IPS-18c (cell line): Measurements from ENCODE around the gene DENND2A.
"Not testable (repeated sequence)": the region's sequence is repeated elsewhere in the genome, so short reads cannot be mapped to it uniquely, and the experiment has no call there.

ENCODE experiments used
- H3K4me3 ChIP-seq: 2 replicates; pipeline ENCODE4 v1.7.0; 2013; ENCODE audit warnings: low read depth, mild to moderate bottlenecking, low read length, moderate library complexity; ENCODE audit not compliant: insufficient read depth
- H3K9me3 ChIP-seq: one replicate; pipeline ENCODE4 v1.6.1; 2013; ENCODE audit warnings: mild to moderate bottlenecking, low read length, moderate library complexity; ENCODE audit not compliant: control insufficient read depth, insufficient read depth

The DENND2A gene

GRCh38 chr7:140587243-140587642, 53.4 kb downstream of the DENND2A start:
- no peak overlapping the region for H3K4me3 ChIP-seq
- no peaks in the 10 kb centered on the region for H3K9me3 ChIP-seq

DNA sequence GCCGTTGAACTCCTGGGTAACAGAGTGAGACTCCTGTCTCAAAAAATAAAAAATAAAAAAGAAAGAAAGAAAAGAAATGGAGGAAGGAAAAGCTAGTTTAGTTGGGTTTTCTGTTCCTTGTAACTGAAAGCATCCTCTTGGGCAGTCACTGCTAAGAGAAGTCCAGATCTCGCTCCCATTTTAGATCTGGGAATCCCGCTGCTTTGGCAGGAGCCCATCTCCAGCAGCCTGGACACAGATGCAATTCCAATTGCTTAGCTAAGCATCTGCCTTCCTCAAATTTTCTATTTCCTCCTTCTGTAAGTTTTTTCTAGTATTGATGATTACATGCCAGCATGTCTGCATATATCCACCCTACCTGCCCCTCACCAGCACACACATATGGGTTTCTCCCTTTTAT, 54.1 kb downstream of the DENND2A start:
- H3K4me3 ChIP-seq, result no peak overlapping the region
- no peaks in the 10 kb centered on the region for H3K9me3 ChIP-seq

DNA sequence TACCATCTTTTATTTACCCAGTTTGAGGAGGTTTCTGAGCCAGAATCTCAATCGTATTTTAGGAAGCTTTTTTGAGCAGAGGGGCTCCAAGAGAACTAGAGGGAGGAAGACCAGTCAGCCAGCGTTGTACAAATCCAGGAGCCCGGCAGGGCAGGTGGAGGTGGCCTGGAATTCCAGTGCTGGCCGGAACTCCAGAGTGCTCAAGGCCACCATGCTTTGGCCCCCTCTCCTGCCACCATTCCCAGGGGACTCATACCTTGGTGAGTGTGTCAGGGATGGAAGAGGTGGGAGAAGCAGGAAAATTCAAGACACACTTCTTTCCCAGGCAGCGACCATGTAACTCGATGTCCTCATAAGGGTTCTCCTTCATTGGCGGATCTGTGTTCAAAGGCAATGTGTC, 55.3 kb downstream of the DENND2A start:
- Histone ChIP-seq H3K4me3 (no peak overlapping the region), H3K9me3 (no peaks in the 10 kb centered on the region)

- Histone ChIP-seq H3K9me3 (no peaks in the 10 kb centered on the region), H3K4me3 (no peak overlapping the region)
Measured at GRCh38 chr7:140584195-140584851, 56.3 kb downstream of the DENND2A start.

DNA sequence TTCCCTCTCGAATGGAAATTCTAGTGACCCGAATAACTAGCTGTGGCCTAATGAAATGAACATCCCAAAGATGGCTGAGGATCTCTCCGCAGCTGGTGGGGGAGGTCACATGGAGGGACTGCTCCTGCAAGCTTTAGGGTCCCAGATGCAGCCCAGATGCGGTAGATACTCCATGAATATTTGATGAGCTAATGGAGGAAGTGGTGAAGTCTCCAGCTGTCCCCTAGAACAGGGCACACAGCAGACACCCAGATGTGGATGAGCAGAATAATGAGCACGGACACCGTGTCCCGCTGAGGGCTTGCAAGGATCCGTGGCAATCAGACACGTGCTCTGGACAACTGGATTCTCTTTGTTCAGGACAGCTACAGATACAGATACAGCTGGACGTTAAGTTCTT, 59.2 kb downstream of the DENND2A start:
- no peaks in the 10 kb centered on the region for H3K9me3 ChIP-seq
- H3K4me3 ChIP-seq, result no peak overlapping the region

DNA sequence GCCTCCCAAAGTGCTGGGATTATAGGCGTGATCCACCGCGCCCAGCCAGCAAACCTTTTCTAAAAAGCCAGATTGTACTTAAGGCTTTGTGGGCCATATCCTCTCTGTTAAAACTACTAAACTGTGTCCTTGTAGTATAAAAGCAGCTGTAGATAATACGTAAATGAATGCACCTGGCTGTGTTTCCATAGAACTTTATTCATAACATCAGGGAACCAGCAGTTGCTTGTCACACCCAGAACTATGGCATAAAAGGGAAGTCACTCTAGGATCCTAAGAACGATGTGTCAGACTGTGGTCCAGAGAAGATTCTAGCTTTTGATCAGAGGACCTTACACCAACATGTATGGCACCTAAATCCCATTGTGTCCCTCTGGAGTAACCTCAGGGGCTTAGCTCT, 63.0 kb downstream of the DENND2A start:
- H3K4me3 ChIP-seq, result no peak overlapping the region

DNA sequence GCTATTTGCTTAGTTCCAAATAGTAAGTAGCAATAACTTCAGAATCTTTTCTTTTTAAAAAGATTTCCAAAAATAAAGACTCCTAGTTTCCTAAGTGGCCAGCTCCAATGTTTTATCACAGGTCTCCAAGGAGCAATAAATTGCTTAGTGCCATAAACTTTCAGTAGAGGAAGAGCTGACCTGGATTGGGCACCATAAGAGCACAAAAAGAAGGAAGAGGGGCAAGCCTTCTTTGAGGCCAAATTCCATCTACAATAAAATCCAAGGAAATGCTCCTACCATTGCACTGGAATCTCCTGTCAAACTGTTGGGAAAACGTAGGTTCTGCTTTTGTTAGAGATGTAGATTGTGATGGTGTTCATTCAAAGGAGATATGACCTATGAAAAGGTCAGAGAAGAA, 64.0 kb downstream of the DENND2A start:
- Histone ChIP-seq H3K9me3 (no peaks in the 10 kb centered on the region), H3K4me3 (no peak overlapping the region)

More for the DNA sequence above, 63.0 kb downstream of the DENND2A start:
- no peaks in the 10 kb centered on the region for H3K9me3 ChIP-seq

GRCh38 chr7:140571538-140572122, 69.0 kb downstream of the DENND2A start:
- Histone ChIP-seq H3K4me3 (no peak overlapping the region), H3K9me3 (no peaks in the 10 kb centered on the region)

GRCh38 chr7:140570120-140570519, 70.5 kb downstream of the DENND2A start:
- Histone ChIP-seq H3K9me3 (no peaks in the 10 kb centered on the region), H3K4me3 (no peak overlapping the region)

DNA sequence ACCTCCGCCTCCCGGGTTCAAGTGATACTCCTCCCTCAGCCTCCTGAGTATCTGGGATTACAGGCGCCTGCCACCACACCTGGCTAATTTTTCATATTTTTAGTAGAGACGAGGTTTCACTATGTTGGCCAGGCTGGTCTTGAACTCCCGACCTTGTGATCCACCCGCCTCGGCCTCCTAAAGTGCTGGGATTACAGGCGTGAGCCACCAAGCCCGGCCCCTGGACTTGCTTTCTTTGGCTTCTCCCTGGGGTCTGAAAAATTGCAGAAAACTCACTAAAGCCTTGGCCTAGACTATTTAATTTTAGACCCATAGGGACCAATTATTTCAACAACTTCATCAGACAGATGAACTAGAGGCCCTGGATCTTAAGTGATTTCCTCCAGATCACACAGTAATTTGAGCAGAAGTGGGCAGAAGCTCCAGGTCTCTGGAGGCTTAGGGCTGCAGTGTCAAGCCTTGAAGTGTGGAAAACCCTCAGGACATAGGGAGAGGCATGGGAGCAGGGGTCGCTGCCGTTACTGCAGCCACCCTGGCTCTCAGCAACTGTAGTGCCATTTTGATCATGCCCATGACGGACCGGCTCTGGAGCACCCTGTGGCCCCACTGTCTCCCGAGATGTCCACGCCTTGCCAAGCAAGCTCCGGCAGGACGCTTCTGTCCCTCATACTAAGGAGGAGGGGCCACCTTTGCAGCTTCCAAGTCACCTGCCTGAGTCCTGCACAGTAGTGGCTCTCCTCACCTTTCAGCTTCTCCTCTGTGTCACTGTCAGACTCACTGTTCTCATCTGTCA, 72.4 kb downstream of the DENND2A start:
- Histone ChIP-seq H3K9me3 (no peaks in the 10 kb centered on the region), H3K4me3 (no peak overlapping the region)

- H3K9me3 ChIP-seq, H3K4me3 ChIP-seq: not testable (repeated sequence)
Measured at GRCh38 chr7:140566186-140566585, 74.4 kb downstream of the DENND2A start.

DNA sequence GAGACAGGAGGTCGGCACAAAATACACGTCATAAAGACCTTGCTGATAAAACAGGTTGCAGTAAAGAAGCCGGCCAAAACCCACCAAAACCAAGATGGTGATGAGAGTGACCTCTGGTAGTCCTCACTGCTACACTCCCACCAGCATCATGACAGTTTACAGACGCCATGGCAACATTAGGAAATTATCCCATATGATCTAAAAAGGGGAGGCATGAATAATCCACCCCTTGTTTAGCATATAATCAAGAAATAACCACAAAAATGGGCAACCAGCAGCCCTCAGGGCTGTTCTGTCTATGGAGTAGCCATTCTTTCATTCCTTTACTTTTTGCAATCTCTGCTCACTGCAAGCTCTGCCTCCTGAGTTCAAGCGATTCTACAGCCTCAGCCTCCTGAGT, 74.9 kb downstream of the DENND2A start:
- not testable (repeated sequence) for H3K9me3 ChIP-seq, H3K4me3 ChIP-seq

DNA sequence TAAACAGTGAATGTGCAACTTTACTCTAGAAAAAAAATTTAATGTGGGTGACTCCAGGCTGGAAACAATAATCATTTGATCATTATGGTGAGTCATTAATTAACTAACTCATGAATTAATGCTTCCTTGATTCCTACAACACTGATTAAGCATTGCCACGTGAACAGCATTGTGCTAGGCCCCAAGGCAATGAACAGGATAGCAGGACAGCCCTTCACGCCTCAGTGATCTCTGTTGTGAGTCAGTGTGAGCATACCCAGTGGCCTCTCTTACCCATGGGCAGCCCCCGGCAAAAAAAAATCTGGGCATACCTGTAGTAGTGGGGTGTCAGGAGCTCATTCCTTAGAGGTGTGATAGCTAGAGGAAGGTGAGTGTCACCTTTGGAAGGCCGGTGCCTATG, 76.0 kb downstream of the DENND2A start:
- H3K9me3 ChIP-seq, result peaks cover 4% of the 10 kb centered on the region

GRCh38 chr7:140562926-140563481, 77.6 kb downstream of the DENND2A start:
- Histone ChIP-seq H3K9me3 (peaks cover 4% of the 10 kb centered on the region), H3K4me3 (no peak overlapping the region)

More for the DNA sequence above, 76.0 kb downstream of the DENND2A start:
- no peak overlapping the region for H3K4me3 ChIP-seq

- no peak overlapping the region for H3K4me3 ChIP-seq
- H3K9me3 ChIP-seq, result peaks cover 4% of the 10 kb centered on the region
Measured at GRCh38 chr7:140559410-140559809, 81.2 kb downstream of the DENND2A start.

DNA sequence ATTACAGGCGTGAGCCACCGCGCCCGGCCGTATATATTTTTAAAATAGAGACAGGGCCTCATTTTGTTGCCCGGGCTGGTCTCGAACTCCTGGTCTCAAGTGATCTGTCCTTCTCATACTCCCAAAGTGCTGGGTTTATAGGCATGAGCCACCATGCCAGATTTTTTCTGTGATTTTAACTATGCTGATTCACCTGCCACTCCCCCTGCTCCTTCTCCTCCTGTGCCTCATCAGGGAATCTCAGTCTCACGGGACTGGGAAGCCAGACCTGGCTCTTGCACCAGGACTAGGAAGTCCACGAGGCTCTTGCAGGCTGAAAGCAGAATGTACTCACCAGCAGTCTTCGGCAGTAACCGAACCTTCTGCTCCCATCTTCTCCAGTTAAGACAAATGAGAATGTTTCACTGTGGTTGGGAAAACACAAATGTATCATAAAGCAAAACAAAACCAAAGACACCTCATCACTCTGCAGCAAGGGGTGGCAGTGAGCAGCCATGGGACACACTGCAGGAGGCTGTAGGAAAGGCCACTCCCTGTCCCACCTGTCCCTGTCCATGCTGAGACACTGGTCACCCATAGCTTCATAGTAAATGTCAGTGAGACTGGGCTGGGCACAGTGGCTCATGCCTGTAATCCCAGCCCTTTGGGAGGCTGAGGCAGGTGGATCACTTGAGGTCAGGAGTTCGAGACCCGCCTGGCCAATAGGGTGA, 82.6 kb downstream of the DENND2A start:
- Histone ChIP-seq H3K9me3 (peaks cover 4% of the 10 kb centered on the region), H3K4me3 (no peak overlapping the region)

- H3K9me3 ChIP-seq, result peaks cover 3% of the 10 kb centered on the region
- no peak overlapping the region for H3K4me3 ChIP-seq
Measured at GRCh38 chr7:140557069-140557468, 83.5 kb downstream of the DENND2A start.
